IMR-90 (cell line): ENCODE results near the gene PLPP4.

Experiments
- BHLHE40 ChIP-seq: fragments of 150-350 bp; IDR thresholded peaks from 2 replicates; pipeline ENCODE4 v1.6.1; 2016; ENCODE audit warnings: mild to moderate bottlenecking, low read depth, low read length
- CEBPB ChIP-seq: IDR thresholded peaks from 2 replicates; pipeline ENCODE4 v1.6.1; 2012; ENCODE audit warnings: low read depth, low read length, improper control_type of control experiment
- CHD1 ChIP-seq: IDR thresholded peaks from 2 replicates; pipeline ENCODE4 v1.6.1; 2012; ENCODE audit warnings: low read depth, low read length, improper control_type of control experiment
- CTCF ChIP-seq: conservative IDR thresholded peaks from 2 replicates; pipeline ENCODE4 v1.5.1; 2012; ENCODE audit warnings: mild to moderate bottlenecking, low read depth, low read length, improper control_type of control experiment
- MAFK ChIP-seq: IDR thresholded peaks from 2 replicates; pipeline ENCODE4 v1.6.1; 2012; ENCODE audit warnings: low read depth, low read length, improper control_type of control experiment
- POLR2A ChIP-seq: IDR thresholded peaks from 2 replicates; pipeline ENCODE4 v1.6.1; 2012; ENCODE audit warnings: mild to moderate bottlenecking, low read depth, low read length
- RAD21 ChIP-seq: IDR thresholded peaks from 2 replicates; pipeline ENCODE4 v1.6.1; 2012; ENCODE audit warnings: low read length, improper control_type of control experiment
- RCOR1 ChIP-seq: IDR thresholded peaks from 2 replicates; pipeline ENCODE4 v1.6.1; 2012; ENCODE audit warnings: mild to moderate bottlenecking, low read length, improper control_type of control experiment; ENCODE audit not compliant: insufficient replicate concordance
- RFX5 ChIP-seq: IDR thresholded peaks from 2 replicates; pipeline ENCODE4 v1.8.0; 2012; ENCODE audit warnings: low read depth, mild to moderate bottlenecking, low read length, moderate library complexity
- SMC3 ChIP-seq: fragments of 150-350 bp; IDR thresholded peaks from 2 replicates; pipeline ENCODE4 v1.6.1; 2016; ENCODE audit warnings: low read depth, mild to moderate bottlenecking, antibody characterized with exemption, low read length, moderate library complexity

- TF ChIP-seq MAFK = no peak
- TF ChIP-seq CTCF = no peak
- TF ChIP-seq CEBPB = no peak
- TF ChIP-seq POLR2A = no peak
- TF ChIP-seq BHLHE40 = no peak
- TF ChIP-seq CHD1 = no peak
- TF ChIP-seq SMC3 = no peak
- TF ChIP-seq RCOR1 = no peak
- no peak for TF ChIP-seq RFX5
- no peak for TF ChIP-seq RAD21
Measured at GRCh38 chr10:120570418-120570817, 113.4 kb downstream of the PLPP4 start.
